Osteocyte (in vitro differentiated cells): ENCODE data around the gene CAMSAP1. TPM values are rescaled to one million over a fixed set of nuclear protein-coding genes. Genes with fewer than 3 reads are reported as not detected.

Experiments used
- DNase-seq: peaks from one replicate; pipeline ENCODE4 v3.0.0; 2021; ENCODE audit warnings: mixed read lengths; ENCODE audit not compliant: unreplicated experiment; ENCODE audit errors: extremely low spot score
- H3K27ac Mint-ChIP-seq: one replicate; pipeline ENCODE4 v1.8.0; 2021; ENCODE audit warnings: mild to moderate bottlenecking, mixed read lengths; ENCODE audit not compliant: unreplicated experiment
- H3K27me3 Mint-ChIP-seq: one replicate; pipeline ENCODE4 v1.8.0; 2021; ENCODE audit warnings: mixed read lengths; ENCODE audit not compliant: unreplicated experiment
- H3K36me3 Mint-ChIP-seq: one replicate; pipeline ENCODE4 v1.8.0; 2021; ENCODE audit warnings: mixed read lengths; ENCODE audit not compliant: unreplicated experiment
- H3K4me1 Mint-ChIP-seq: one replicate; pipeline ENCODE4 v1.8.0; 2021; ENCODE audit warnings: mixed read lengths; ENCODE audit not compliant: unreplicated experiment
- H3K4me3 Mint-ChIP-seq: one replicate; pipeline ENCODE4 v1.8.0; 2021; ENCODE audit warnings: mild to moderate bottlenecking, moderate library complexity, mixed read lengths; ENCODE audit not compliant: unreplicated experiment
- H3K9me3 Mint-ChIP-seq: one replicate; pipeline ENCODE4 v1.8.0; 2021; ENCODE audit warnings: mixed read lengths; ENCODE audit not compliant: unreplicated experiment
- total RNA-seq: library from RNA; stranded (reverse); gene quantifications from 2 replicates; pipeline ENCODE4 v1.2.1, GENCODE V29; 2021
- TF ChIP-seq, protein P1 (sequence below): fragments of 200-600 bp; sonication (generic); IDR thresholded peaks from 2 replicates; pipeline ENCODE4 v1.5.0; 2021; ENCODE audit warnings: antibody characterized with exemption, mild to moderate bottlenecking, moderate library complexity

Gene CAMSAP1
- total RNA-seq, 1 donor from 2014 or later: 34.4 TPM

DNA sequence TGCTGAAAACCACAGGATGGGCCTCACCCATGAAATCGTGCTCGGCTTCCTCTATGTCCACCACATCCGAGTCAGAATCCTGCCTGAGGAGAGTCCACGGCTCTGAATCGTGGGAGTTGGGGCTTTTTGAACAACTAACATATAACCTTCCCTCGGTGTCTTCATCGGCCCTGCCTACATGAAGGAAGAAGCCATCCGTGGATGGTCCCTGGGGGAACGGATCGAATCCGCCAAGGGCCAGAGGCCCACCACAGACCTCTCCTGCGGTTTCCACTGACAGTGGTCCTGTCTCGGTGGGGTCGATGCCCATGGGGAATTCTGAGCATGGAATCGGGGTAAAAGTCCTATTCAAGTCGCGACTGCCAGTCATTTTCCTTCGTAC lies 85.0 kb downstream of the CAMSAP1 start:
- no peaks in the 10 kb centered on the region for H3K27me3 Mint-ChIP-seq
- no peak for DNase-seq
- no peaks in the 10 kb centered on the region for H3K4me1 Mint-ChIP-seq
- H3K36me3 Mint-ChIP-seq: peaks cover 62% of the 10 kb centered on the region
- no peaks in the 10 kb centered on the region for H3K9me3 Mint-ChIP-seq
- TF ChIP-seq, protein P1, sequence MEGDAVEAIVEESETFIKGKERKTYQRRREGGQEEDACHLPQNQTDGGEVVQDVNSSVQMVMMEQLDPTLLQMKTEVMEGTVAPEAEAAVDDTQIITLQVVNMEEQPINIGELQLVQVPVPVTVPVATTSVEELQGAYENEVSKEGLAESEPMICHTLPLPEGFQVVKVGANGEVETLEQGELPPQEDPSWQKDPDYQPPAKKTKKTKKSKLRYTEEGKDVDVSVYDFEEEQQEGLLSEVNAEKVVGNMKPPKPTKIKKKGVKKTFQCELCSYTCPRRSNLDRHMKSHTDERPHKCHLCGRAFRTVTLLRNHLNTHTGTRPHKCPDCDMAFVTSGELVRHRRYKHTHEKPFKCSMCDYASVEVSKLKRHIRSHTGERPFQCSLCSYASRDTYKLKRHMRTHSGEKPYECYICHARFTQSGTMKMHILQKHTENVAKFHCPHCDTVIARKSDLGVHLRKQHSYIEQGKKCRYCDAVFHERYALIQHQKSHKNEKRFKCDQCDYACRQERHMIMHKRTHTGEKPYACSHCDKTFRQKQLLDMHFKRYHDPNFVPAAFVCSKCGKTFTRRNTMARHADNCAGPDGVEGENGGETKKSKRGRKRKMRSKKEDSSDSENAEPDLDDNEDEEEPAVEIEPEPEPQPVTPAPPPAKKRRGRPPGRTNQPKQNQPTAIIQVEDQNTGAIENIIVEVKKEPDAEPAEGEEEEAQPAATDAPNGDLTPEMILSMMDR: no peak
- no peak overlapping the region for H3K27ac Mint-ChIP-seq
- no peak overlapping the region for H3K4me3 Mint-ChIP-seq

DNA sequence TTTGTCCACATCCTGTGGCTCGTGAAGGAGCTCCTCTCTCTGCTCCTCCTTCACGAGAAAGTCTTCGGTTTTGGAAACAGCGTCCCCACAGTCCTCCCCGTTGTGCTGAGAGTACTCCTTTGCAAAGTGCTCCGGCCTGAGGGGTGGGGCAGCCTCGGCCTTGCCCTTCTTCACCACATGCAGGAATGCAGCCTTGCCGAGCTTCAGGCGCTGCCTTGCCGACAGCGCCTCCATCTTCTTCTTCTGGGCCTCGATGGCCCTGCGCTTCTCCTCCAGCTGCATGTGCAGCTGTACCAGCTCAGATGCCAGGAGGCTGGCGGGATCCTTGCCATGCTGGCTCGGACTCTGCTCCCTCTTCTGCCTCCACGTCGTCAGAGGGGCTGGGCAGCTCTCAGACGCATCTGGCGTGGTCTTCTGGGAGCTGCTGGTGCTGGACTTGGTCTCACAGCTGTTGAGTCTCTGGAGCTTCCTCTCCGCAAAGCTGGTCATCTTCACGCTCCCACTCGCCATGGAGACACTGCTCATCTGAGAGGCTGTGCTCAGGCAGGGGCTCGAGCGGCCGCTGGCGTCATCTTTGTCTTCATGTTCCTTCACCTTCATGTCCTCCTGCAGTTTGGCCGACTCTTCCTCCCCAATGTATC lies 85.5 kb downstream of the CAMSAP1 start:
- no peaks in the 10 kb centered on the region for H3K27me3 Mint-ChIP-seq
- no peak for DNase-seq
- TF ChIP-seq, protein P1: no peak
- no peak overlapping the region for H3K4me3 Mint-ChIP-seq
- no peak overlapping the region for H3K27ac Mint-ChIP-seq
- peaks cover 58% of the 10 kb centered on the region for H3K36me3 Mint-ChIP-seq
- no peaks in the 10 kb centered on the region for H3K9me3 Mint-ChIP-seq
- no peaks in the 10 kb centered on the region for H3K4me1 Mint-ChIP-seq

DNA sequence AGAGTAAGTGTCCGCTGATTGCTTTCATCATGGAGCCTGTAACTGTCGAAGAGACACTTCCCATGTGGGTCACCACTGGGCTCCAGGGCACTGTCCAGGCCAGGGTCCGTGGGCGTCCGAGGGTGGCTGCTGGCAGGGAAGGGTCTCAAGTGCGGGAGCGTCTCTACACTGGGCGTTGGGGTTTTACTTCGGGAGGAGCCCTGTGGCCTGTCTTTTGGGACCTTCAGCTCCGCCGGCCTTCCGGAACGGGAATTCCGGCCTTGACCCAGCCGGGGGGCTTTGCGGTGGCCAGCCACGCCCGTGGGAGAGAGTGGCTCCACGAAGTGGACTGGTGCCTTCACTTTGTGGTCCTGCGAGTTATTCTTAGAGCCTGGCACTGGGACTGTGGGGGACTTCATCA lies 86.2 kb downstream of the CAMSAP1 start:
- Mint-ChIP-seq H3K4me3 (no peak overlapping the region), H3K4me1 (no peaks in the 10 kb centered on the region), H3K27ac (no peak overlapping the region), H3K9me3 (no peaks in the 10 kb centered on the region), H3K27me3 (no peaks in the 10 kb centered on the region), H3K36me3 (peaks cover 58% of the 10 kb centered on the region)
- no peak for DNase-seq
- TF ChIP-seq, protein P1: no peak

GRCh38 chr9:135820661-135821060 lies 86.7 kb downstream of the CAMSAP1 start:
- H3K4me3 Mint-ChIP-seq: no peak overlapping the region
- H3K27me3 Mint-ChIP-seq: no peaks in the 10 kb centered on the region
- H3K4me1 Mint-ChIP-seq: no peaks in the 10 kb centered on the region
- no peak for DNase-seq
- peaks cover 61% of the 10 kb centered on the region for H3K36me3 Mint-ChIP-seq
- H3K9me3 Mint-ChIP-seq: no peaks in the 10 kb centered on the region
- no peak overlapping the region for H3K27ac Mint-ChIP-seq
- TF ChIP-seq, protein P1: no peak

- Mint-ChIP-seq H3K4me1 (no peaks in the 10 kb centered on the region), H3K27me3 (no peaks in the 10 kb centered on the region), H3K9me3 (no peaks in the 10 kb centered on the region), H3K27ac (no peak overlapping the region), H3K36me3 (peaks cover 59% of the 10 kb centered on the region), H3K4me3 (no peak overlapping the region)
- no peak for DNase-seq
- TF ChIP-seq, protein P1: no peak
Measured at GRCh38 chr9:135819905-135820304, 87.4 kb downstream of the CAMSAP1 start.
